Cardiac ventricle fibroblast (primary cell): ENCODE results near the gene FTCD. TPM values are rescaled to one million over a fixed set of nuclear protein-coding genes. Genes with fewer than 3 reads are reported as not detected.

Experiments used
- total RNA-seq: library from RNA; depleted of rRNA; stranded (reverse); fragments of >200 nt; gene quantifications from 2 replicates; pipeline ENCODE4 v1.2.3, GENCODE V29; 2015

FTCD gene
- total RNA-seq = not detected in 2 replicates

GRCh38 chr21:46155514-46156377 lies at the start of gene FTCD:
Gene FTCD, minus strand, starts transcription at chr21:46155579. Its CDS starts 56 bp downstream, at chr21:46155523.

GRCh38 chr21:46183910-46184624 lies 28.7 kb upstream of the FTCD start, which contains the start of gene SPATC1L:
Gene SPATC1L, minus strand, starts transcription at chr21:46184459. Its CDS starts 1,643 bp downstream, at chr21:46182816.

GRCh38 chr21:46097336-46098293 lies 57.8 kb downstream of the FTCD start, which contains the start of gene COL6A2:
Gene COL6A2, plus strand, starts transcription at chr21:46098112.

Other genes with a start within 250 kb of the FTCD start
- 7,403 and 7,693 TPM in 2 replicates for gene COL6A1, start 173.8 kb downstream of the FTCD start, total RNA-seq
- gene COL6A2, start 57.5 kb downstream of the FTCD start, total RNA-seq = 5,191 and 6,443 TPM in 2 replicates
- 22.2 and 26.4 TPM in 2 replicates for gene SPATC1L, start 28.9 kb upstream of the FTCD start, total RNA-seq
- gene LSS, start 73.2 kb upstream of the FTCD start, total RNA-seq = 61.1 and 66.4 TPM in 2 replicates
- gene MCM3AP, start 130.0 kb upstream of the FTCD start, total RNA-seq = 48.5 and 49.3 TPM in 2 replicates
- gene YBEY, start 130.8 kb upstream of the FTCD start, total RNA-seq = 28.9 and 29.6 TPM in 2 replicates
- gene C21orf58, start 168.3 kb upstream of the FTCD start, total RNA-seq = 1.3 and 2.3 TPM in 2 replicates
- 18.0 and 21.5 TPM in 2 replicates for gene PCNT, start 168.6 kb upstream of the FTCD start, total RNA-seq